ENCODE data around the gene HES6. TPM values are rescaled to one million over a fixed set of nuclear protein-coding genes. Genes with fewer than 3 reads are reported as not detected.
"Not testable (repeated sequence)": the region's sequence is repeated elsewhere in the genome, so short reads cannot be mapped to it uniquely, and the experiment has no call there.

Gene HES6
- total and polyA plus RNA-seq, 2 of the 8 experiments (the other 6 are each of a cell fraction or from before 2014, with no cell fraction given) = 32.6 to 36.3 TPM

- not testable (repeated sequence) for H3K4ac ChIP-seq (replicated peaks; ENCODE audit: insufficient read length, low read depth, low read length); FAIRE-seq; H3K4me3 ChIP-seq (ENCODE audit: extremely low read depth in 1 of 4, insufficient read depth in 2 of 4, low read depth in 3 of 4, low read length in 4 of 4); H3K27ac ChIP-seq (ENCODE audit: low read depth, low read length); H2BK20ac ChIP-seq (ENCODE audit: low read length); H3K56ac ChIP-seq (replicated peaks; ENCODE audit: insufficient read length, low read depth, low read length); H2BK12ac ChIP-seq (ENCODE audit: low read depth, low read length); H3K27me3 ChIP-seq (replicated peaks in 1 of 4; ENCODE audit: control insufficient read depth in 3 of 4, extremely low read depth in 1 of 4, insufficient read depth in 3 of 4, low read length in 3 of 4); H2BK5ac ChIP-seq (ENCODE audit: low read depth, low read length); H2BK15ac ChIP-seq (ENCODE audit: low read length); H3K9me3 ChIP-seq (ENCODE audit: insufficient read depth in 2 of 2, low read depth in 1 of 2, low read length in 1 of 2); H4K5ac ChIP-seq (ENCODE audit: insufficient read length, low read depth, low read length); H3K18ac ChIP-seq (ENCODE audit: extremely low read depth, low read length); H3K14ac ChIP-seq (ENCODE audit: insufficient read length); H4K8ac ChIP-seq (ENCODE audit: extremely low read depth, insufficient read depth, low read length); DNase-seq (ENCODE audit: low read depth in 1 of 2, low spot score in 2 of 2); H3K4me2 ChIP-seq (ENCODE audit: insufficient read depth in 1 of 2, low read depth in 2 of 2, low read length in 2 of 2); H3K23me2 ChIP-seq (ENCODE audit: low read depth, low read length); H4K91ac ChIP-seq (replicated peaks; ENCODE audit: insufficient read length, low read length); H3K79me2 ChIP-seq (ENCODE audit: control insufficient read depth in 1 of 2, insufficient read depth in 2 of 2, low read length in 2 of 2); H3K23ac ChIP-seq (ENCODE audit: insufficient read length); H3K36me3 ChIP-seq (ENCODE audit: control insufficient read depth in 2 of 4, insufficient read depth in 4 of 4, low read length in 3 of 4); H3K9ac ChIP-seq (replicated peaks in 1 of 4; ENCODE audit: extremely low read depth in 1 of 4, low read depth in 3 of 4, low read length in 3 of 4); H2BK120ac ChIP-seq (replicated peaks; ENCODE audit: low read depth, low read length); H3K4me1 ChIP-seq (replicated peaks in 1 of 4; ENCODE audit: control insufficient read depth in 3 of 4, insufficient read depth in 4 of 4, low read length in 3 of 4); H2AFZ ChIP-seq (ENCODE audit: low read length); H3K79me1 ChIP-seq (ENCODE audit: low read depth, low read length); H2AK5ac ChIP-seq (ENCODE audit: low read depth, low read length); H4K20me1 ChIP-seq (replicated peaks in 1 of 2; ENCODE audit: control insufficient read depth in 1 of 2, insufficient read depth in 2 of 2, low read length in 2 of 2)
- ChIA-PET CTCF (ENCODE audit: partially characterized antibody) (interaction anchor here (4.6 to 18.9 kb wide), 3 partner anchors 11 to 16 kb away, joined by 23 to 298 read pairs (median 32); partner anchors contain the start of gene PER2), POLR2A (ENCODE audit: partially characterized antibody) (interaction anchor here (1.2 kb wide), 1 partner anchor 16 kb away, joined by 3 read pairs; no protein-coding TSS in a partner anchor)
- WGBS, 2 experiments (ENCODE audit: extremely low coverage in 1 of 2, insufficient coverage in 1 of 2, insufficient read length in 1 of 2, insufficient replicate concordance in 2 of 2, low coverage in 1 of 2, low lambda C conversion rate in 2 of 2, missing lambda C conversion rate in 1 of 2) = 99% methylated on average over 7 of the region's 10 CpGs; no CpG with 5 or more reads in 1 of the 2 experiments
Observed at GRCh38 chr2:238273433-238273832, 33.6 kb upstream of the HES6 start.
